K562 (cell line): Measurements from ENCODE around the gene DCUN1D2. TPM values are rescaled to one million over a fixed set of nuclear protein-coding genes. Genes with fewer than 3 reads are reported as not detected.

Source experiments
- ATAC-seq: fragments of 200-7000 bp; cut with Tn5 transposase; 3 replicates; pipeline ENCODE4 v1.9.1; 2020; ENCODE audit warnings: moderate library complexity
- BruUV-seq: library from RNA; stranded (reverse); fragments of 400-500 nt; replicated peaks from 2 replicates; lab custom pipeline; 2021; lab: Mats Ljungman, UMichigan
- CTCF ChIA-PET: fragments of 300-600 bp; formaldehyde crosslinking; extraction: SDS; loops from one replicate; lab custom pipeline; 2021; ENCODE audit warnings: low intra/inter-chr PET ratio; lab: Yijun Ruan, JAX
- POLR2A ChIA-PET: fragments of 300-600, 350-650 bp; sonication (Branson Sonifier 250); formaldehyde crosslinking; extraction: SDS; loops from one replicate; lab custom pipeline; 2021; ENCODE audit warnings: antibody characterized with exemption, inconsistent platforms; lab: Yijun Ruan, JAX
- DNase-seq, 4 experiments: peaks; one replicate each; pipeline versions ENCODE4 v3.0.0 to v3.0.0-alpha.2; 2011 to 2018; ENCODE audit warnings: low spot score in 3 of 4, mixed read lengths in 3 of 4; ENCODE audit errors: extremely low read depth in 1 of 4
- FAIRE-seq: peaks from 2 replicates; lab custom pipeline; 2011; peaks lifted over from hg19 to GRCh38; lab: Jason Lieb, UNC
- H2AFZ ChIP-seq: 2 replicates; pipeline ENCODE4 v1.6.0; 2011; ENCODE audit warnings: low read depth, low read length, control low read depth, inconsistent platforms
- H3K27ac ChIP-seq: fragments of 200-600 bp; 3 replicates; pipeline ENCODE4 v1.8.0; 2011; ENCODE audit warnings: low read depth, mild to moderate bottlenecking, control low read depth, inconsistent platforms, low read length, moderate library complexity, mixed read lengths; ENCODE audit errors: extremely low read depth
- H3K27me3 ChIP-seq, 2 experiments: fragments of 300-600 bp in 1 of 2; 2 replicates in 1 of 2; 3 replicates in 1 of 2; pipeline versions ENCODE4 v1.6.0 to v1.8.0; 2011; ENCODE audit warnings: inconsistent platforms in 2 of 2, low read length in 2 of 2, mild to moderate bottlenecking in 1 of 2, mixed read lengths in 1 of 2, moderate library complexity in 1 of 2; ENCODE audit not compliant: control insufficient read depth in 2 of 2, insufficient read depth in 2 of 2
- H3K36me3 ChIP-seq: fragments of 300-600 bp; 3 replicates; pipeline ENCODE4 v1.8.0; 2011; ENCODE audit warnings: mild to moderate bottlenecking, low read length, inconsistent platforms; ENCODE audit not compliant: control insufficient read depth, insufficient read depth
- H3K4me1 ChIP-seq, 2 experiments: fragments of 200-600 bp in 1 of 2; replicated peaks in 1 of 2; 2 replicates in 1 of 2; 3 replicates in 1 of 2; pipeline versions ENCODE4 v1.5.1 to v1.8.0; 2011; ENCODE audit warnings: inconsistent platforms in 2 of 2, low read length in 2 of 2, mild to moderate bottlenecking in 1 of 2, mixed read lengths in 1 of 2, moderate library complexity in 1 of 2; ENCODE audit not compliant: control insufficient read depth in 2 of 2, insufficient read depth in 2 of 2
- H3K4me2 ChIP-seq: 2 replicates; pipeline ENCODE4 v1.6.1; 2011; ENCODE audit warnings: low read length, control low read depth, inconsistent platforms, mixed read lengths; ENCODE audit not compliant: insufficient read depth
- H3K4me3 ChIP-seq: fragments of 200-600 bp; sonication (generic), shearing (Covaris generic); 2 replicates; pipeline ENCODE4 v1.5.1; 2016; ENCODE audit warnings: control low read depth, inconsistent platforms
- H3K79me2 ChIP-seq: fragments of 200-600 bp; 3 replicates; pipeline ENCODE4 v1.8.0; 2011; ENCODE audit warnings: low read length, inconsistent platforms; ENCODE audit not compliant: control insufficient read depth, insufficient read depth
- H3K9ac ChIP-seq, 2 experiments: 2 replicates each; pipeline versions ENCODE4 v1.6.0 to v1.6.1; 2011; ENCODE audit warnings: low read depth in 2 of 2, low read length in 2 of 2, control low read depth in 1 of 2, inconsistent platforms in 1 of 2, mild to moderate bottlenecking in 1 of 2, mixed read lengths in 1 of 2; ENCODE audit not compliant: insufficient read depth in 1 of 2
- H3K9me1 ChIP-seq: one replicate; pipeline ENCODE4 v1.6.0; 2011; ENCODE audit warnings: inconsistent platforms, mild to moderate bottlenecking, low read length, moderate library complexity; ENCODE audit not compliant: control insufficient read depth, insufficient read depth
- H3K9me3 ChIP-seq: replicated peaks from 2 replicates; pipeline ENCODE4 v1.5.1; 2011; ENCODE audit warnings: low read depth, low read length, inconsistent platforms; ENCODE audit not compliant: control insufficient read depth, insufficient read depth
- H4K20me1 ChIP-seq: replicated peaks from 2 replicates; pipeline ENCODE4 v1.6.1; 2011; ENCODE audit warnings: low read length, inconsistent platforms, mixed read lengths; ENCODE audit not compliant: control insufficient read depth, insufficient read depth
- ARNT ChIP-seq, 2 experiments: fragments of 450-650 bp; IDR thresholded peaks; 2 replicates each; pipeline ENCODE4 v1.6.1; 2016; ENCODE audit warnings: mild to moderate bottlenecking in 1 of 2
- ASH1L ChIP-seq: fragments of 450-650 bp; IDR thresholded peaks from 2 replicates; pipeline ENCODE4 v1.6.1; 2018; ENCODE audit warnings: borderline replicate concordance, mild to moderate bottlenecking, low read depth; ENCODE audit not compliant: partially characterized antibody
- BCOR ChIP-seq: fragments of 450-650 bp; IDR thresholded peaks from 2 replicates; pipeline ENCODE4 v1.6.1; 2016
- DDX20 ChIP-seq: fragments of 450-650 bp; IDR thresholded peaks from 2 replicates; pipeline ENCODE4 v1.6.1; 2016; ENCODE audit warnings: missing genetic modification characterization, low read depth, mild to moderate bottlenecking, missing compliant biosample characterization, moderate library complexity
- GATAD2B ChIP-seq: fragments of 450-650 bp; IDR thresholded peaks from 2 replicates; pipeline ENCODE4 v1.6.1; 2017; ENCODE audit warnings: mild to moderate bottlenecking, borderline replicate concordance
- KAT8 ChIP-seq: fragments of 450-650 bp; IDR thresholded peaks from 2 replicates; pipeline ENCODE4 v1.6.1; 2016; ENCODE audit warnings: low read depth, mild to moderate bottlenecking
- POU5F1 ChIP-seq: fragments of 150-350 bp; IDR thresholded peaks from 2 replicates; pipeline ENCODE4 v1.6.1; 2014; ENCODE audit warnings: borderline replicate concordance, low read length, low read depth, mild to moderate bottlenecking; ENCODE audit not compliant: partially characterized antibody
- SOX6 ChIP-seq: fragments of 450-650 bp; IDR thresholded peaks from 2 replicates; pipeline ENCODE4 v1.6.1; 2014; ENCODE audit warnings: mild to moderate bottlenecking
- TAF1 ChIP-seq: IDR thresholded peaks from 2 replicates; pipeline ENCODE4 v1.6.1; 2011; ENCODE audit warnings: mild to moderate bottlenecking, low read length, moderate library complexity; ENCODE audit not compliant: insufficient read depth, control insufficient read depth, severe bottlenecking; ENCODE audit errors: extremely low read depth
- TRIM24 ChIP-seq, 2 experiments: fragments of 450-650 bp; IDR thresholded peaks; 2 replicates each; pipeline ENCODE4 v1.6.1; 2016
- XRCC4 ChIP-seq: IDR thresholded peaks from one replicate; pipeline ENCODE4 v1.6.1; 2011; ENCODE audit not compliant: insufficient read depth, insufficient read length; ENCODE audit errors: extremely low read depth
- ZNF311 ChIP-seq: fragments of 250-450 bp; sonication (Bioruptor Pico); IDR thresholded peaks from 2 replicates; pipeline ENCODE4 v1.4.0; 2020; ENCODE audit warnings: mild to moderate bottlenecking, moderate library complexity
- ZNF76 ChIP-seq: fragments of 250-450 bp; sonication (Bioruptor Pico); IDR thresholded peaks from 2 replicates; pipeline ENCODE4 v1.4.0; 2020; ENCODE audit warnings: mild to moderate bottlenecking, moderate library complexity, borderline replicate concordance
- WGBS: fragments of 100-300 bp; shearing (Covaris generic); methylation state at CpG from one replicate; pipeline ENCODE4 v1.1.6; 2016; ENCODE audit warnings: low coverage, mixed read lengths; ENCODE audit not compliant: insufficient coverage; ENCODE audit errors: missing lambda C conversion rate; 5-methylcytosine and 5-hydroxymethylcytosine counted together
- in situ Hi-C: fragments of 300-500 bp; cut with MboI; formaldehyde crosslinking; loops from 4 replicates; pipeline ENCODE4 v1.15.0; 2018; ENCODE audit warnings: inconsistent platforms, mixed read lengths
- intact Hi-C: fragments of 100-400 bp; cut with micrococcal nuclease; formaldehyde crosslinking; loops from 2 replicates; pipeline ENCODE4 v1.14.2; 2022
- polyA plus RNA-seq, 8 experiments: library from polyadenylated mRNA; depleted of rRNA in 4 of 8; stranded (reverse) in 5 of 8; unstranded in 3 of 8; fragments of >200 nt; fragmentation: Nextera tagmentation in 2 of 8; fragmentation: Illumina TruSeq in 1 of 8; extraction: Ambion mirVana in 2 of 8; extraction: Trizol in 1 of 8; gene quantifications; 2 replicates each; pipeline versions ENCODE4 v1.2.1 to v1.2.3, GENCODE V29; 2011 to 2014; ENCODE audit warnings: inconsistent platforms in 1 of 8, missing spikeins in 1 of 8
- total RNA-seq, 7 experiments: library from RNA; depleted of rRNA in 6 of 7; stranded (reverse); fragments of >200 nt in 6 of 7; fragmentation: Illumina TruSeq in 2 of 7; extraction: Trizol in 2 of 7; gene quantifications; 2 replicates each; pipeline versions ENCODE4 v1.2.1 to v1.2.3, GENCODE V29; 2011 to 2021; ENCODE audit warnings: low replicate concordance in 1 of 7
- TF ChIP-seq, protein P1 (sequence below): fragments of 450-650 bp; conservative IDR thresholded peaks from 2 replicates; pipeline ENCODE4 v1.6.1; 2016; ENCODE audit warnings: missing genetic modification characterization, low read depth, mild to moderate bottlenecking, missing compliant biosample characterization, moderate library complexity
- TF ChIP-seq, protein P2 (sequence below): sonication (generic); formaldehyde crosslinking; IDR thresholded peaks from 2 replicates; pipeline ENCODE4 v1.8.0; 2023; ENCODE audit warnings: mild to moderate bottlenecking, missing genetic modification reagents
- TF ChIP-seq, protein P3 (sequence below): fragments of 450-650 bp; IDR thresholded peaks from 2 replicates; pipeline ENCODE4 v1.6.1; 2016
- TF ChIP-seq, protein P4 (sequence below): IDR thresholded peaks from 2 replicates; pipeline ENCODE4 v1.6.1; 2011; ENCODE audit not compliant: insufficient read length; ENCODE audit errors: extremely low read depth

Gene DCUN1D2
- total and polyA plus RNA-seq, 9 of the 15 experiments (the other 6 are each of a cell fraction or from before 2014, with no cell fraction given) = 2.1 to 16.8 (median 11.1) TPM

DNA sequence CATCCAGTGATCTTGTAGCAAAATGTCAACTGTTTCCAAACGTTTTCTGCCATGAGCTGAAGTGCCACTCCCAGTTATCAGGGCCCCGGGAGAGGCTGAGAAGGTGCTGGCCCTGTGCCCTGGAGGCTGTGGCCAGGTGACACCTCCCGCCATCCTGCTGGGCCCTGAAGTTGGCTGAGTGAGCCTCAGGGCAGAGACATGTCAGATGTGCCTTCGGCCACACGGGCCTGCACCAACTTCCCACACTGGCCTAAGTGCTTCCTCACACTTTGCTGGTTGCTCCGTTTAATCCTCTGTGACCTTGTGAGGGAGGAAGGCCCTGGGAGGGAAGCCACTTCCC lies 42.0 kb downstream of the DCUN1D2 start:
- Histone ChIP-seq H3K4me3 (peak overlapping the region; percentile 73), H4K20me1 (no peaks in the 10 kb centered on the region), H3K27ac (peak overlapping the region; percentile 92), H3K27me3 (no peaks in the 10 kb centered on the region), H2AFZ (peak overlapping the region; percentile 99), H3K36me3 (no peaks in the 10 kb centered on the region), H3K4me1 (peaks cover 5 to 25% of the 10 kb centered on the region in 2 experiments; a peak in 4 of 5 replicates), H3K9me3 (no peaks in the 10 kb centered on the region), H3K9me1 (no peaks in the 10 kb centered on the region), H3K4me2 (peak overlapping the region; percentile 99), H3K79me2 (peaks cover 6% of the 10 kb centered on the region; the same call in 2 of the 3 replicates), H3K9ac (peak overlapping the region; percentile 87 to 92)
- ChIA-PET CTCF (no interaction called here), POLR2A (interaction anchor here (0.5 to 1.0 kb wide), 2 partner anchors 23 to 521 kb away, joined by 3 to 6 read pairs; no protein-coding TSS in a partner anchor)
- in situ Hi-C loops = no loop called here
- intact Hi-C loops = loop anchor here (5.0 kb wide), 1 partner anchor 506 kb away; no protein-coding TSS in a partner anchor
- TSS peak; percentile 90 for BruUV-seq
- ATAC-seq = peak; percentile 48
- WGBS = 5% methylated on average over 5 of the region's 6 CpGs
- peak; percentile 6 for FAIRE-seq
- peak in 2 of 4 experiments; percentile 11 to 33 for DNase-seq
- TF ChIP-seq XRCC4 (no peak), KAT8 (no peak), ASH1L (no peak), TRIM24 (IDR thresholded peaks at IDR 0.05) (no peak), TAF1 (no peak), DDX20 (no peak), ZNF311 (no peak), POU5F1 (no peak), BCOR (no peak), ZNF76 (CRISPR knock-in tag) (no peak), SOX6 (no peak), ARNT (IDR thresholded peaks at IDR 0.05) (no peak), GATAD2B (no peak)
- TF ChIP-seq, protein P1, sequence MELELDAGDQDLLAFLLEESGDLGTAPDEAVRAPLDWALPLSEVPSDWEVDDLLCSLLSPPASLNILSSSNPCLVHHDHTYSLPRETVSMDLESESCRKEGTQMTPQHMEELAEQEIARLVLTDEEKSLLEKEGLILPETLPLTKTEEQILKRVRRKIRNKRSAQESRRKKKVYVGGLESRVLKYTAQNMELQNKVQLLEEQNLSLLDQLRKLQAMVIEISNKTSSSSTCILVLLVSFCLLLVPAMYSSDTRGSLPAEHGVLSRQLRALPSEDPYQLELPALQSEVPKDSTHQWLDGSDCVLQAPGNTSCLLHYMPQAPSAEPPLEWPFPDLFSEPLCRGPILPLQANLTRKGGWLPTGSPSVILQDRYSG (tag) = no peak
- TF ChIP-seq, protein P2, sequence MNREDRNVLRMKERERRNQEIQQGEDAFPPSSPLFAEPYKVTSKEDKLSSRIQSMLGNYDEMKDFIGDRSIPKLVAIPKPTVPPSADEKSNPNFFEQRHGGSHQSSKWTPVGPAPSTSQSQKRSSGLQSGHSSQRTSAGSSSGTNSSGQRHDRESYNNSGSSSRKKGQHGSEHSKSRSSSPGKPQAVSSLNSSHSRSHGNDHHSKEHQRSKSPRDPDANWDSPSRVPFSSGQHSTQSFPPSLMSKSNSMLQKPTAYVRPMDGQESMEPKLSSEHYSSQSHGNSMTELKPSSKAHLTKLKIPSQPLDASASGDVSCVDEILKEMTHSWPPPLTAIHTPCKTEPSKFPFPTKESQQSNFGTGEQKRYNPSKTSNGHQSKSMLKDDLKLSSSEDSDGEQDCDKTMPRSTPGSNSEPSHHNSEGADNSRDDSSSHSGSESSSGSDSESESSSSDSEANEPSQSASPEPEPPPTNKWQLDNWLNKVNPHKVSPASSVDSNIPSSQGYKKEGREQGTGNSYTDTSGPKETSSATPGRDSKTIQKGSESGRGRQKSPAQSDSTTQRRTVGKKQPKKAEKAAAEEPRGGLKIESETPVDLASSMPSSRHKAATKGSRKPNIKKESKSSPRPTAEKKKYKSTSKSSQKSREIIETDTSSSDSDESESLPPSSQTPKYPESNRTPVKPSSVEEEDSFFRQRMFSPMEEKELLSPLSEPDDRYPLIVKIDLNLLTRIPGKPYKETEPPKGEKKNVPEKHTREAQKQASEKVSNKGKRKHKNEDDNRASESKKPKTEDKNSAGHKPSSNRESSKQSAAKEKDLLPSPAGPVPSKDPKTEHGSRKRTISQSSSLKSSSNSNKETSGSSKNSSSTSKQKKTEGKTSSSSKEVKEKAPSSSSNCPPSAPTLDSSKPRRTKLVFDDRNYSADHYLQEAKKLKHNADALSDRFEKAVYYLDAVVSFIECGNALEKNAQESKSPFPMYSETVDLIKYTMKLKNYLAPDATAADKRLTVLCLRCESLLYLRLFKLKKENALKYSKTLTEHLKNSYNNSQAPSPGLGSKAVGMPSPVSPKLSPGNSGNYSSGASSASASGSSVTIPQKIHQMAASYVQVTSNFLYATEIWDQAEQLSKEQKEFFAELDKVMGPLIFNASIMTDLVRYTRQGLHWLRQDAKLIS (CRISPR knock-in tag) = 0 out of 2 replicates have a peak, but pooled peaks have one; percentile 55
- TF ChIP-seq, protein P3, sequence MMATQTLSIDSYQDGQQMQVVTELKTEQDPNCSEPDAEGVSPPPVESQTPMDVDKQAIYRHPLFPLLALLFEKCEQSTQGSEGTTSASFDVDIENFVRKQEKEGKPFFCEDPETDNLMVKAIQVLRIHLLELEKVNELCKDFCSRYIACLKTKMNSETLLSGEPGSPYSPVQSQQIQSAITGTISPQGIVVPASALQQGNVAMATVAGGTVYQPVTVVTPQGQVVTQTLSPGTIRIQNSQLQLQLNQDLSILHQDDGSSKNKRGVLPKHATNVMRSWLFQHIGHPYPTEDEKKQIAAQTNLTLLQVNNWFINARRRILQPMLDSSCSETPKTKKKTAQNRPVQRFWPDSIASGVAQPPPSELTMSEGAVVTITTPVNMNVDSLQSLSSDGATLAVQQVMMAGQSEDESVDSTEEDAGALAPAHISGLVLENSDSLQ = no peak
- TF ChIP-seq, protein P4, sequence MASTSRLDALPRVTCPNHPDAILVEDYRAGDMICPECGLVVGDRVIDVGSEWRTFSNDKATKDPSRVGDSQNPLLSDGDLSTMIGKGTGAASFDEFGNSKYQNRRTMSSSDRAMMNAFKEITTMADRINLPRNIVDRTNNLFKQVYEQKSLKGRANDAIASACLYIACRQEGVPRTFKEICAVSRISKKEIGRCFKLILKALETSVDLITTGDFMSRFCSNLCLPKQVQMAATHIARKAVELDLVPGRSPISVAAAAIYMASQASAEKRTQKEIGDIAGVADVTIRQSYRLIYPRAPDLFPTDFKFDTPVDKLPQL = no peak
